ENCODE data around the gene DNAJC24.

DNA sequence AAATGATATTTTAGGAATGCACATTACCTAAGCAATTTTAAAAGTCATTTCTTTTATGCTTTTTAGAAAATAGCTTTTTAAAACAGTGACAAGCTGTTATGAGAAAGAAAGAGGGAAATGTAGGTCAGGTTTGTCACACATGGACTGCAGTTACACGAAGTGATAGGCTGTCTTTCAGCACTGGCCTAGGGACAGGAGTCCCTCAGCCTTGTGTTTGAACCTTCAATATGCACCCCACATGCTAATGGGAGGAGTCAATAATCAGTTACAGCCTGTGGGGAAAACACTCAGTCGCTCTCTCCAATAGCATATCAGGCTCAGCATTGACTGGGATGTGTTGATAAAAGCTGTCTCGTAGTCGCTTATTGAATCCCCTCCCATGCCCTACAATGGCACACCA, 45.8 kb downstream of the DNAJC24 start:
- TF ChIP-seq, protein P1, sequence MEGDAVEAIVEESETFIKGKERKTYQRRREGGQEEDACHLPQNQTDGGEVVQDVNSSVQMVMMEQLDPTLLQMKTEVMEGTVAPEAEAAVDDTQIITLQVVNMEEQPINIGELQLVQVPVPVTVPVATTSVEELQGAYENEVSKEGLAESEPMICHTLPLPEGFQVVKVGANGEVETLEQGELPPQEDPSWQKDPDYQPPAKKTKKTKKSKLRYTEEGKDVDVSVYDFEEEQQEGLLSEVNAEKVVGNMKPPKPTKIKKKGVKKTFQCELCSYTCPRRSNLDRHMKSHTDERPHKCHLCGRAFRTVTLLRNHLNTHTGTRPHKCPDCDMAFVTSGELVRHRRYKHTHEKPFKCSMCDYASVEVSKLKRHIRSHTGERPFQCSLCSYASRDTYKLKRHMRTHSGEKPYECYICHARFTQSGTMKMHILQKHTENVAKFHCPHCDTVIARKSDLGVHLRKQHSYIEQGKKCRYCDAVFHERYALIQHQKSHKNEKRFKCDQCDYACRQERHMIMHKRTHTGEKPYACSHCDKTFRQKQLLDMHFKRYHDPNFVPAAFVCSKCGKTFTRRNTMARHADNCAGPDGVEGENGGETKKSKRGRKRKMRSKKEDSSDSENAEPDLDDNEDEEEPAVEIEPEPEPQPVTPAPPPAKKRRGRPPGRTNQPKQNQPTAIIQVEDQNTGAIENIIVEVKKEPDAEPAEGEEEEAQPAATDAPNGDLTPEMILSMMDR (conservative IDR thresholded peaks at IDR 0.05) = no peak
- no peak for TF ChIP-seq EZH2 (IDR thresholded peaks at IDR 0.05; ENCODE audit: low read depth)

Data from PC-9 (cell line).